PFSK-1 (cell line): Measurements from ENCODE around the gene POLD1.

ENCODE experiments used
- FOXP2 ChIP-seq: optimal IDR thresholded peaks from 2 replicates; pipeline ENCODE3; 2011; ENCODE audit warnings: borderline replicate concordance, control low read depth, inconsistent platforms; ENCODE audit not compliant: insufficient read depth; ENCODE audit errors: extremely low read length, extremely low read depth
- POLR2AphosphoS5 ChIP-seq: IDR thresholded peaks from 2 replicates; pipeline ENCODE4 v1.6.1; 2012; ENCODE audit warnings: low read depth, mild to moderate bottlenecking, control low read depth, low read length, moderate library complexity
- SIN3A ChIP-seq: IDR thresholded peaks from 2 replicates; pipeline ENCODE4 v1.6.1; 2012; ENCODE audit warnings: mild to moderate bottlenecking, low read length, moderate library complexity, borderline replicate concordance; ENCODE audit not compliant: insufficient read depth
- TAF1 ChIP-seq: IDR thresholded peaks from 2 replicates; pipeline ENCODE4 v1.6.1; 2012; ENCODE audit warnings: low read length, control low read depth, borderline replicate concordance; ENCODE audit not compliant: insufficient read depth
- TF ChIP-seq, protein P1 (sequence below), 2 experiments: IDR thresholded peaks; 2 replicates each; pipeline versions ENCODE4 v1.6.1 to v1.8.0; 2011 to 2012; ENCODE audit warnings: low read depth in 2 of 2, low read length in 2 of 2, control low read depth in 1 of 2, inconsistent platforms in 1 of 2, mild to moderate bottlenecking in 1 of 2, moderate library complexity in 1 of 2; ENCODE audit not compliant: insufficient read depth in 1 of 2

Gene POLD1

DNA sequence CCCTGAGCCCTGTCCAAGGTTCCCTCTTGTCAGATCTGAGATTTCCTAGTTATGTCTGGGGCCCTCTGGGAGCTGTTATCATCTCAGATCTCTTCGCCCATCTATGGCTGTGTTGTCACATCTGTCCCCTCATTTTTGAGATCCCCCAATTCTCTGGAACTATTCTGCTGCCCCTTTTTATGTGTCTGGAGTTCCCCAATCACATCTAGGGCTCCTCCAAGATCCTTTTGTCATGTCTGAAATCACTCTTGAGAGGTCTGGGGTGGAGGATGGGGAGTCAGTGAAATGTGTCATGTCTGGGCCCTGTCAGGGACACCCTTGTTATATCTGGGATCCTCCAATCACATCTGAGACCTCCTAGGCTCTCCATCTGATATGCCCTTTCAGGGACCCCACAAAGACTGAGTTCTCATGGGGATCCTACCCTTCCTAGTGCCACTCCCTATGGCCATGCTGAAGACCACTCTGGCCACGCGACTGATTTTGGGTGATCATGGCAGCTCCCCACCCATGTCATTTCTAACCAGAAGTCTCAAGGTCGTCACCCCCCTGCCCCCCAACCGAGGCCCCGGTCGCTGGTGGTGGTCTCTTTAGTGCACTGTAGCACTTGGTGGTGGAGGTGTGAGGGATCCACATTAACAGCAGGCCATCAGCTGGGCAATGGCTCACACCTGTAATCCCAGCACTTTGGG lies 44.8 kb downstream of the POLD1 start:
- TF ChIP-seq, protein P1, sequence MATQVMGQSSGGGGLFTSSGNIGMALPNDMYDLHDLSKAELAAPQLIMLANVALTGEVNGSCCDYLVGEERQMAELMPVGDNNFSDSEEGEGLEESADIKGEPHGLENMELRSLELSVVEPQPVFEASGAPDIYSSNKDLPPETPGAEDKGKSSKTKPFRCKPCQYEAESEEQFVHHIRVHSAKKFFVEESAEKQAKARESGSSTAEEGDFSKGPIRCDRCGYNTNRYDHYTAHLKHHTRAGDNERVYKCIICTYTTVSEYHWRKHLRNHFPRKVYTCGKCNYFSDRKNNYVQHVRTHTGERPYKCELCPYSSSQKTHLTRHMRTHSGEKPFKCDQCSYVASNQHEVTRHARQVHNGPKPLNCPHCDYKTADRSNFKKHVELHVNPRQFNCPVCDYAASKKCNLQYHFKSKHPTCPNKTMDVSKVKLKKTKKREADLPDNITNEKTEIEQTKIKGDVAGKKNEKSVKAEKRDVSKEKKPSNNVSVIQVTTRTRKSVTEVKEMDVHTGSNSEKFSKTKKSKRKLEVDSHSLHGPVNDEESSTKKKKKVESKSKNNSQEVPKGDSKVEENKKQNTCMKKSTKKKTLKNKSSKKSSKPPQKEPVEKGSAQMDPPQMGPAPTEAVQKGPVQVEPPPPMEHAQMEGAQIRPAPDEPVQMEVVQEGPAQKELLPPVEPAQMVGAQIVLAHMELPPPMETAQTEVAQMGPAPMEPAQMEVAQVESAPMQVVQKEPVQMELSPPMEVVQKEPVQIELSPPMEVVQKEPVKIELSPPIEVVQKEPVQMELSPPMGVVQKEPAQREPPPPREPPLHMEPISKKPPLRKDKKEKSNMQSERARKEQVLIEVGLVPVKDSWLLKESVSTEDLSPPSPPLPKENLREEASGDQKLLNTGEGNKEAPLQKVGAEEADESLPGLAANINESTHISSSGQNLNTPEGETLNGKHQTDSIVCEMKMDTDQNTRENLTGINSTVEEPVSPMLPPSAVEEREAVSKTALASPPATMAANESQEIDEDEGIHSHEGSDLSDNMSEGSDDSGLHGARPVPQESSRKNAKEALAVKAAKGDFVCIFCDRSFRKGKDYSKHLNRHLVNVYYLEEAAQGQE (IDR thresholded peaks at IDR 0.05; ENCODE audit: insufficient read depth in 1 of 2, low read depth in 2 of 2, low read length in 2 of 2), result no peak
- no peak for TF ChIP-seq SIN3A
- no peak for TF ChIP-seq TAF1
- no peak for TF ChIP-seq POLR2AphosphoS5
- no peak for TF ChIP-seq FOXP2

- TF ChIP-seq SIN3A, result no peak
- no peak for TF ChIP-seq FOXP2
- no peak for TF ChIP-seq POLR2AphosphoS5
- no peak for TF ChIP-seq TAF1
- TF ChIP-seq, protein P1 (IDR thresholded peaks at IDR 0.05; ENCODE audit: insufficient read depth in 1 of 2, low read depth in 2 of 2, low read length in 2 of 2), result no peak
Measured at GRCh38 chr19:50430888-50431342, 46.8 kb downstream of the POLD1 start.

DNA sequence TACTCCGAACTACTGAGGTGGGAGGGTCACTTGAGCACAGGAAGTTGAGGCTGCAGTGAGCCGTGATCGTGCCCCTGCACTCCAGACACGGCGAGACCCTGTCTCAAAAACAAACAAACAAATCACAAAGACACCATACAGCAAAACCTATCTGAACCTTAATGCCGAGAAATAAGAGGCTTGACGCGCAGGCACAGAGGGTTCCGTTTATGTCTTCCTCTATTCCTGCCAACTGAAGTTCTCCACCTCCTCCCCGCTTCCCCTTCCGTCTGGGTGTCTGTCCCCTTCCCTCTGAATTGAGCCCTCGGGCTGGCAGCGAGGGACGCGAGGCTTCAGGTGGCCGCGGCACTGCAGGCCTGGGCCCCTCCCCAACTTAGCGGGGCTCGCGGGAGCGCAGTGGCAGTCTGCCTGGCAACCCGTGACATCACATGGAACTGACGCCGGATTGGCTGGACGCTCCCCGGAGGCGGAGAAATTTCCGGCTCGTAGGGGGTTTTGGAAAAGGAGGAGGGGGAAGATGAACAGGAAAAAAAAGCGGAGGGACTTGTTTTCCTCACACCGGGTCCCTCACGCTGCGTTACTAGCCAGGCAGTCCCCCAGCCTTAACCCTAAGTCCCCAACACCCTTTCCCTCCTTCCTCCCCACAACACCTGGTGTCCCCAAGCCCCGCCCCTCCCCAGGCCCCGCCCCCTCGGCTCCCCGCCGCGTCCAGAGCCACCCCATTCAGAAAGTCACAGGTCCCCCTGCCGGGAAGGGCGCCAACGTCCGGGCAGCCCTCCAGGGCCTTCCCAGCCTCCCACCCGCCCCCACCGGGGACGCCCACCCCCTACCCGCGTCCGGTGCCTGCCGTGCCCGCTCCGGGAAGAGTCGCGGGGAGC lies 47.4 kb downstream of the POLD1 start:
- TF ChIP-seq POLR2AphosphoS5 (no peak), SIN3A (no peak), FOXP2 (no peak), TAF1 (no peak)
- TF ChIP-seq, protein P1 (IDR thresholded peaks at IDR 0.05; ENCODE audit: insufficient read depth in 1 of 2, low read depth in 2 of 2, low read length in 2 of 2), result no peak

DNA sequence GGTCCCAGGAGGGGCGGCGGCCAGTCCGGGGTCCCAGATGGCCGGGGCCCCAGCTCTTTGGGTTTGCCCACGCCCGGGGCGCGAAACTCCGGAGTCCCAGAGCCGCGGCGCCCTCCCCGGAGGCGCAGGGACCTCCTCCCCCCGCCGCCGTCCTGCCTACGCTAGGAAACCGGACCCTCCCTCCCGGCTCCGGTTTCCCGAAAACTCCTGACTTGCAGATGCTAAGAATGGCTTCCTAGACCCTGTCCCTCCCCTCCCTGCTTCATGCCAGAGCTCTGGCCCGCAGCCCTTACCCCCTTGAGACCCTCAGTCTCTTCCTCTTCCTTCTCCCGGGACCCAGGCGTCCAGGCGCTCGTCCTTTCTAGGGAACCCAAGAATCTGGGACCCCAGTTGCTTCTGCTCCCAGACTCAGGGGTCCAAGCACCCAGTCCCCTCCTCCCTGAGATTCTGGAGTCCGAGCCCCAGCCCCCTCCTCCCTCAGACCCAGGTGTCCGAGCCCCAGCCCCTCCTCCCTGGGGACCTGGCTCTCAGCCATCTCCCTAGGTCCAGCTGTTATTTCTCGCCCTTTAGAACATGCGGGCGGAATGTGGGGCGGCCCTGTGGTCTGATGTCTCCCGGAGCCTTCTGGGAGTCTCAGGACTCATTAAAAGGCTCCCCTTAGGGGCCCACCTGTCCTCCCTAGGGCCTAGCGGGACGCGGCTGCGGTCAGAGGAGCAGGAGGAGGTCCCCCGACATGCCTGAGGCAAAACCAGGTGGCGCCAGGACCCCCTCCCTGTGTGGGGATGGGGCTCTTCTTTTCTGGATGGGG lies 48.3 kb downstream of the POLD1 start, which contains the start of gene MYBPC2:
Gene MYBPC2, plus strand, starts transcription at position 672 of the 808 bp plus-strand sequence. Its CDS starts 62 bp downstream, at position 734.
- no peak for TF ChIP-seq FOXP2
- no peak for TF ChIP-seq TAF1
- TF ChIP-seq POLR2AphosphoS5, result no peak
- TF ChIP-seq, protein P1 (IDR thresholded peaks at IDR 0.05; ENCODE audit: insufficient read depth in 1 of 2, low read depth in 2 of 2, low read length in 2 of 2), result no peak
